ENCODE data around the gene INPP5A.

DNA sequence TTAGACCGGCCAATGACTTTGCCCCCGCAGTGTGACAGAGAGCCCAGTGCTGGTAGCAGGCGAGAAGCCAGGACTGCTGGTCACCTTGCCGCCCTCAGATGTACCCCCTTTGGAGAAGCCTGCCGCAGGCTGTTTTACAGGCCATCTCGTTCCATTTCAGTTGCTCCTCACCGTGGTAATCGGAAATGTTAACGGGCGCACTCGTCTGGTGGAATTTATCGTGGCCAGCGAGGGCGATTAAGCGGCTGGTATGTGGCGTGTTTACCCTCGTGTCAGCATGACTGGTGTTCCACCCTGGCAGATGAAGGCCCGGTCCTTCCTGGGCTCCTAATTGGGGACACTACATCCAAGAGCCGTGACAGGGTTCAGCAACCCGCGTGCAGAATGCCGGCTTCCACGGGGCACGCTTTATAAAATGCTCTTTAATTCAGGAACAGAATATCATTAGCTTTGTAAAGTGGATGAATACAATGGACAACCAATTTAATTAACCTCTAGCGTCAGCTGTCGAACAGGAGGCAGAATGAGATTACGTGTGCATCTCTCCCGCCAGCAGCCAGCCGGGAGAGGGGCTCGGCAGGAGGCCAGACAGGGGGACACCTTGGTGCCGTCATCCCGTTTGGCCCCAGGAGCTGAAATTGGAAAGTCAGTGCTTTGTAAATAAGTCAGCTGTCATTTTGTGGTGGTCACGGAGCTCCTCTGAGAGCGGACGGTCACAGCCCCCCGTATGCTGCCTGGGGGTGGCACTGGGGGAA lies 140.1 kb downstream of the INPP5A start:
- TF ChIP-seq, protein P1, sequence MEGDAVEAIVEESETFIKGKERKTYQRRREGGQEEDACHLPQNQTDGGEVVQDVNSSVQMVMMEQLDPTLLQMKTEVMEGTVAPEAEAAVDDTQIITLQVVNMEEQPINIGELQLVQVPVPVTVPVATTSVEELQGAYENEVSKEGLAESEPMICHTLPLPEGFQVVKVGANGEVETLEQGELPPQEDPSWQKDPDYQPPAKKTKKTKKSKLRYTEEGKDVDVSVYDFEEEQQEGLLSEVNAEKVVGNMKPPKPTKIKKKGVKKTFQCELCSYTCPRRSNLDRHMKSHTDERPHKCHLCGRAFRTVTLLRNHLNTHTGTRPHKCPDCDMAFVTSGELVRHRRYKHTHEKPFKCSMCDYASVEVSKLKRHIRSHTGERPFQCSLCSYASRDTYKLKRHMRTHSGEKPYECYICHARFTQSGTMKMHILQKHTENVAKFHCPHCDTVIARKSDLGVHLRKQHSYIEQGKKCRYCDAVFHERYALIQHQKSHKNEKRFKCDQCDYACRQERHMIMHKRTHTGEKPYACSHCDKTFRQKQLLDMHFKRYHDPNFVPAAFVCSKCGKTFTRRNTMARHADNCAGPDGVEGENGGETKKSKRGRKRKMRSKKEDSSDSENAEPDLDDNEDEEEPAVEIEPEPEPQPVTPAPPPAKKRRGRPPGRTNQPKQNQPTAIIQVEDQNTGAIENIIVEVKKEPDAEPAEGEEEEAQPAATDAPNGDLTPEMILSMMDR (conservative IDR thresholded peaks at IDR 0.05; ENCODE audit: low read depth, low read length): no peak
- TF ChIP-seq EZH2 (IDR thresholded peaks at IDR 0.05; ENCODE audit: low read length, unreplicated experiment) (no peak), EZH2phosphoT487 (IDR thresholded peaks at IDR 0.05; ENCODE audit: borderline replicate concordance, low read length) (no peak)

All from PC-3 (cell line).